HG02938 (cell line): Measurements from ENCODE around the gene GDA.
"Not testable (repeated sequence)": the region's sequence is repeated elsewhere in the genome, so short reads cannot be mapped to it uniquely, and the experiment has no call there.

Source experiments
- ATAC-seq: cut with Tn5 transposase; IDR thresholded peaks from one replicate; pipeline ENCODE4 v1.9.1; 2021; ENCODE audit warnings: mild to moderate bottlenecking, moderate library complexity; ENCODE audit not compliant: unreplicated experiment

Gene GDA

GRCh38 chr9:72204062-72204461 lies 54.8 kb downstream of the GDA start:
- no peak for ATAC-seq

- peak; percentile 68 for ATAC-seq
Observed at GRCh38 chr9:72205513-72205912, 56.3 kb downstream of the GDA start.

DNA sequence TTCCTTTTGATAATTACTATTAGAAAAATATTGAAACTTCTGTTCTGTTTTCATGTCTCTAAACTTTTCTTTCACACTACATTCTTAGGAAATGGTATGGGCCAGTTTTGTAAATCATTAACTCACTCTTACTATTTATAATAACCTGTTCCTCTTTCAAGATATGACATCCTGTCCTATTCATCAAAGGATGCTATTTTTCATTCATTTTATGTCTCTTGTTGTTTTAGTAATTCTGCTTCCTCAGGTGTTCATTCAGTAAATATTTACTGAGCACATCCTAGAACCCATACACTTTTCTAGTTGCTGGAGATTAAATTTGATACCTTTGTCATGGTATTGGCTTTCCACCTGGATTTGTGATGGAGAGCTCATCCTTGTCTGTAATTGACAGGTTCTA lies 58.0 kb downstream of the GDA start:
- peak; percentile 49 for ATAC-seq

DNA sequence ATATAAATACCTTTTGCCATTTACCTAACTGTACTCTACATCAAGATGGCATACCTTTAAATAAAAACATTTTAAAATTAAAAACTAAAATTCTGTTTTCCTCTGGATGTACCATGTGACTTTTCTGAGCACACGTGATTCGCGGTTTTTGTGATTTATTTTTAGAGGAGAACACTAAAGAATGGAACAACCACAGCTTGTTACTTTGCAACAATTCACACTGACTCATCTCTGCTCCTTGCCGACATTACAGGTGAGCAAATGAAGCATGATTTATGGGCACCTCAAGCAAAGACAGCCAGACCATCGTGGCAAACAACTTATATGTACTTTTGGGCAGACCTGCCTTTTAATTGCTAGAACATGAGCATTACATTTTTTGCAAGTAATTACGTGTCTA lies 61.3 kb downstream of the GDA start:
- ATAC-seq: no peak

DNA sequence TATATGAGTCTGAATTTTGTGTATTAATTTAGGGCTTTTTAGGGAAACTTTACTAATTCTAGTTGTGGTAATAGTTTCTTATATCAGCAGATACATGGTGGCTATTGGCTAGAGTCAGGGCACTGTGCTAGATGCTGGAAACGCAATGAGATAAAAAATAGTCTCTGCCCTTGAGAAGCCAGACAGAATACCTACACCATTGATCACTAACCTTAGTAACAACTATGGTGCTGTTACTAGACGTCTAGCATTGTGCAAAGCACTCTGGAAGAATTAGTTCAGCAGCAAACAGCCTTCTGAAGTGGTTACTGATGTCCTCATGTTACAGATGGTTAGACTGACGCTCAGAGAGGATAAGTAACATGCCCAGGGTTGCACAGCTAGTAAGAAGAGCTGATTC lies 61.8 kb downstream of the GDA start:
- no peak for ATAC-seq

- no peak for ATAC-seq
Observed at GRCh38 chr9:72213906-72214305, 64.7 kb downstream of the GDA start.

DNA sequence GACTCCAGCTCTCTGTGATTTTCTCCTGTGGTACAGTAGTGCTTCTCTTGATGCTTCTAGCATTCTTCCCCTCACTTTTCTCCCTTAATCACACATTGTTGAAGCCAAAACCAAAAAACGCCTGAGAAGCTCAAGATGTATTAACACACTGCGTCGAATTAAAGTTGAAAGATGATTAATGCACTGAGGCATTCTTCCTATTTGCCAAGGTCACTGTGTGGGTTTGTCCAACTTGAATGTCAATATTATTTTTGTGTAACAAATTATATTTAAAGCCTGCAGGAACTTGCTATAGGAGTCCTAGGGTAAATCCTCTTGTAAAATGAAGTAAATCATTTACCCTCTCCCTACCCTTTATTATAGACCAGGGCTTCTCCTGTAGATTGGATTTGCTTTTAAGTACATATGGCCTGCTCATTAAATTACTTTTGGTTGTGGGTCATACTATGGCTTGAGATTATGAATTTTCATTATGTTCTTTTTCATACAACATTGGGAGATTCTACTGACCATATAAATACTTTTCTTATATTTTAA lies 68.1 kb downstream of the GDA start:
- no peak for ATAC-seq

DNA sequence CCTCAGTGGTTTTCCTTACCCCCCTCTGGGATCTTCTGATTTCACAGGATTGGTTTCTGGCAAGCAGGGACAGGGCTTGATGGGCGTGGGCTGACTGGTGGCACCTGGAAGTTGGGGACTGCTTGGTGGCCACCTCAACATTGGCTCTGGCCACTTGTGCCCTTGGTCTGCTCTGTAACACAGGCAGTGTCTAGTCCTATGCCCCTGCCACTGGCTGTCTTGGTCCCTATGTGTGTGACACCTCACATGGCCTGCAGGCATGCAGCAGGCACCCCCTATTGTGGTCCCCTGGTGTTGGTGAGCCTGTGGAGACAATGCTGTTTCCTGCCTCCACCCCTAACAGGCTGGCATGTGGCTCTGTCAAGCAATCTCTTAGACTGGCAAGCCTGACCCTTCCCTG lies 71.3 kb downstream of the GDA start:
- ATAC-seq: no peak

GRCh38 chr9:72226146-72226812 lies 77.0 kb downstream of the GDA start:
- no peak for ATAC-seq

- ATAC-seq: no peak
Observed at GRCh38 chr9:72228282-72228681, 79.0 kb downstream of the GDA start.

DNA sequence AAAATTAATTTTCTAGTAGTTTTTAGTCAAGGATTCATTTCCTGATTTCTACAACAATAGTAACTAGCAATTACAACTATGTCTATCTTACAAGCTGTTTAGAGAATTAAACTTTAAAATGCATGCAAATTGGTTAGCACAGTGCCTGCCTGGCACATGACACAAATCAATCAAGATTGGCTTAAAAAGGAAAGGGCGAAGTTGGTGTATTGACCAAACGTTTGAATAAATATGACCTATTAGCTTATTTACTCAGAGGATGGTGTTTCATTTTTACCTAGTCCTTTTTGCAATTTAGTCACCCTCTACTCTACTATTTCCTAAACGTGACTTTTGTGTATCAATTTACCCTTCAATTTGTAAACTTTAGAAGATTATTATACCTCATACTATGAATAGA lies 83.5 kb downstream of the GDA start:
- ATAC-seq: no peak

DNA sequence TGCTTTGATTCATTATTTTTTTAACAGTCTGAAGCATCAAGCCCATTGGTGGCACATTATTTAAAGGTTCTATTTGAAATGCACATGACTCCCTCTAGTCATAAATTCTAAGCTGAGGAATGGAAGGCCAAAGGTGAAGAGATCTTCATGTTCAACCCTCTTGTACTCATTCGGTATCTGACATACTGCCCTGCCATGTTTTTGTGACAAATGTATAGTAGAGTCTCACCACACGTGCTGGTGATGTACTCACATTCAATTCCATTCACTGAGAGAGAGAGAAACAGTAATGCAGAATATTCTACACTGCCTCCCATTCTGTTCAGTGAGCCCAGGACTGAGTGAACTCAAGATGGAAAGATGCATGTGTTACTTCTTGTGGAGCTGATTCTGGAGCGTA lies 98.3 kb downstream of the GDA start:
- ATAC-seq: no peak

DNA sequence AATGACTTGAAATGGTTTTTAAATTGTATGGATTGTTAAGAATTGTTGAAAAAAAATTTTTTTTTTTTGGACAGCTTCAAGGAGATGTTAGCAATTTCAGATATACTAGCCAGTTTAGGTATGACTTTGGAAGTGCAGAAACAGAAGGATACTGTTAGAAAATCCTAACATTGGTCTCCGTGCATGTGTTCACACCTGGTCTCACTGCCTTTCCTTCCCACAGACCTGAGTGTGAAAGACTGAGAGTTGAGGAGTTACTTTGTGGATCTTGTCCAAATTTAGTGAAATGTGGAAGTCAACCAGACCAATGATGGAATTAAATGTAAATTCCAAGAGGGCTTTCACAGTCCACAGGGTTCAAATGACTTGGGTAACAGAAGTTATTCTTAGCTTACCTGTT lies 102.3 kb downstream of the GDA start:
- ATAC-seq: no peak

- no peak for ATAC-seq
Observed at GRCh38 chr9:72254901-72255545, 105.8 kb downstream of the GDA start.

GRCh38 chr9:72255569-72255968 lies 106.3 kb downstream of the GDA start:
- ATAC-seq: no peak

GRCh38 chr9:72256931-72257330 lies 107.7 kb downstream of the GDA start:
- no peak for ATAC-seq

DNA sequence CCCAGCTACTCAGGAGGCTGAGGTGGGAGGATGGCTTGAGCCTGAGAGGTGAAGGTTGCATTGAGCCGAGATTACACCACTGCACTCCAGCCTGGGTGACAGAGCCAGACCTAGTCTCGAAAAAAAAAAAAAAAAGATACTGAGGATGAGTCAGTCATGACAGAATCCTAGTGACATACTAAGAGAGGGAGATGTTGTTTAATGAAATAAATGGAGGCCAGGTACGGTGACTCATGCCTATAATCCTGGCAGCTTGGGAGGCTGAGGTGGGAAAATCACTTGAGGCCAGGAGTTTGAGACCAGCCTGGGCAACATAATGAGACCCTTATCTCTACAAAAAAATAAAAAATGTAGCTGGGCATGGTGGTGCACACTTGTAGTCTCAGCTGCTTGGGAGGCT lies 108.6 kb downstream of the GDA start:
- no peak for ATAC-seq

- ATAC-seq: no peak
Observed at GRCh38 chr9:72262063-72262462, 112.8 kb downstream of the GDA start.

DNA sequence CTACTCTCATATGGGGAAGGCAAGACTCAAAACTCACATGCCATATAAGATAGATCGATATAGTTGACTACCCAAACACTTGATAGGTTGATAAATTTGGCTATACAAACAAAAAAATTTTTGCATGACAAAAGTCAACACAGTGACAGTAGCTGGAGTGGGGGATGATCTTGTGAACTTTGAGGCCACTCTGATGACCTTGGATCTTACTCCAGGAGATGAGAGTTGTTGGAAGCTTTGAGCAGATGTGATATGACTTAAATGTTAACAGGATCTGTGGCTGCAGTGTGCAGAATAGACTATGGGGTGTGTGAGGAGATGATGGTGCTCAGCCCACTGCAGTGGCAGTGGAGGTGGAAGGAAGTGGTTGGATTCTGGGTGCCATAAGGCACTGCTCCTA lies 114.3 kb downstream of the GDA start:
- no peak for ATAC-seq

- ATAC-seq: no peak
Observed at GRCh38 chr9:72268961-72269360, 119.7 kb downstream of the GDA start.

GRCh38 chr9:72270359-72270758 lies 121.1 kb downstream of the GDA start:
- not testable (repeated sequence) for ATAC-seq

- ATAC-seq: peak; percentile 43
Observed at GRCh38 chr9:72271613-72272478, 122.6 kb downstream of the GDA start.
